Astrocyte of the spinal cord (primary cell): Measurements from ENCODE around the gene MPPE1.
"Not testable (repeated sequence)": the region's sequence is repeated elsewhere in the genome, so short reads cannot be mapped to it uniquely, and the experiment has no call there.

ENCODE experiments used
- DNase-seq: peaks from one replicate; pipeline ENCODE4 v3.0.0; 2011; ENCODE audit warnings: low read depth, low spot score
- H3K4me3 ChIP-seq: 2 replicates; pipeline ENCODE4 v1.5.1; 2011; ENCODE audit warnings: low read depth, mild to moderate bottlenecking, low read length, moderate library complexity
- in situ Hi-C: cut with HindIII; loops from 2 replicates; pipeline ENCODE4 v1.10.0; 2017; ENCODE audit warnings: low sequenced_read_pairs
- TF ChIP-seq, protein P1 (sequence below): IDR thresholded peaks from 2 replicates; pipeline ENCODE4 v1.5.1; 2012; ENCODE audit warnings: low read depth, mild to moderate bottlenecking, low read length, inconsistent platforms

MPPE1 gene

GRCh38 chr18:11859282-11859830 lies 48.8 kb downstream of the MPPE1 start:
- H3K4me3 ChIP-seq: no peak overlapping the region
- no peak for DNase-seq
- in situ Hi-C loops: no loop called here
- TF ChIP-seq, protein P1, sequence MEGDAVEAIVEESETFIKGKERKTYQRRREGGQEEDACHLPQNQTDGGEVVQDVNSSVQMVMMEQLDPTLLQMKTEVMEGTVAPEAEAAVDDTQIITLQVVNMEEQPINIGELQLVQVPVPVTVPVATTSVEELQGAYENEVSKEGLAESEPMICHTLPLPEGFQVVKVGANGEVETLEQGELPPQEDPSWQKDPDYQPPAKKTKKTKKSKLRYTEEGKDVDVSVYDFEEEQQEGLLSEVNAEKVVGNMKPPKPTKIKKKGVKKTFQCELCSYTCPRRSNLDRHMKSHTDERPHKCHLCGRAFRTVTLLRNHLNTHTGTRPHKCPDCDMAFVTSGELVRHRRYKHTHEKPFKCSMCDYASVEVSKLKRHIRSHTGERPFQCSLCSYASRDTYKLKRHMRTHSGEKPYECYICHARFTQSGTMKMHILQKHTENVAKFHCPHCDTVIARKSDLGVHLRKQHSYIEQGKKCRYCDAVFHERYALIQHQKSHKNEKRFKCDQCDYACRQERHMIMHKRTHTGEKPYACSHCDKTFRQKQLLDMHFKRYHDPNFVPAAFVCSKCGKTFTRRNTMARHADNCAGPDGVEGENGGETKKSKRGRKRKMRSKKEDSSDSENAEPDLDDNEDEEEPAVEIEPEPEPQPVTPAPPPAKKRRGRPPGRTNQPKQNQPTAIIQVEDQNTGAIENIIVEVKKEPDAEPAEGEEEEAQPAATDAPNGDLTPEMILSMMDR: no peak

DNA sequence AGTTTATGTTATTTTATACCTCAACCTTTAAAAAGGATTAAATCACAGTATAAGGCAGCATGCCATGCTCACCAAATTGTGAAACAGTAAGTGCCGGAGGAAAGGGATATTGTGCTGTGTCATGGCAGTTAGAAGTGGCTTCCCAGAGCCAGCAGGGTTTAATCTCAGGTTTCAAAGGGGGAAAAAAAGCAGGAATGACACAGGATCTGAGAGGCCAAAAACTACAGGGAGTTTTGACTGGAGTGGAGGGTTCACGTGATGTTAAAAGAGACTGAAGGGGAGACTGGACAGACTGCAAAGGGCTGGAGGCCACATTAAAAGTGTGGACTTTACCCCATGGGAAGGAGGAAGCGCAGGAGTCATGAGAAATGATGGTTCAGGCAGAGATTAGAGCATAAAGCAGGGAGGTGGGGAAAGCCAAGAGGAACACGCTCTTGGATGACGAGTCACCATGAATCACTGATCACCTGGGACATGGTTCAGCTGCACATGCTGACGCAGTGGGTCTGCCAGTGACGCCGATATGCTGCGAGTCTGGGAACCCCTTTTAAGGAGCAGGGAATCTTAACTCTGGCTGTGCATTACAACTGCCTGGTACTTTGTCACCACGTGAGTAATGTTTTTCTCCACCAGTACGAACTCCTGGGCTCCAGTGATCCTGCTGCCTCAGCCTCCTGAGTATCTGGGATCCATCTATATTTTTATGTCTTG lies 50.8 kb downstream of the MPPE1 start:
- H3K4me3 ChIP-seq: no peak overlapping the region
- peak; percentile 100 for DNase-seq
- in situ Hi-C loops: no loop called here
- TF ChIP-seq, protein P1: no peak

DNA sequence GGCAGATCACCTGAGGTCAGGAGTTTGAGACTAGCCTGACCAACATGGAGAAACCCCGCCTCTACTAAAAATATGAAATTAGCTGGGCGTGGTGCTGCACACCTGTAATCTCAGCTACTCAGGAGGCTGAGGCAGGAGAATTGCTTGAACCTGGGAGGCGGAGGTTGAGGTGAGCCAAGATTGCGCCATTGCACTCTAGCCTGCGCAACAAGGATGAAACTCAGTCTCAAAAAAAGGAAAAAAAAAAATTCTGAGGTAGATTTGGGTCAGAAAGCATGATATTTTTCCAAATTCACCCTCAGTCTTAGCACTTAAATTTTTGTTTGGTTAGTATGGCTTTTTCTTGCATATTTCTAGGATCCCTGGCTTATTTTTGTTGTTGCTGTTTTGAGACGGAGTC lies 53.6 kb downstream of the MPPE1 start:
- in situ Hi-C loops, H3K4me3 ChIP-seq, DNase-seq: not testable (repeated sequence)

DNA sequence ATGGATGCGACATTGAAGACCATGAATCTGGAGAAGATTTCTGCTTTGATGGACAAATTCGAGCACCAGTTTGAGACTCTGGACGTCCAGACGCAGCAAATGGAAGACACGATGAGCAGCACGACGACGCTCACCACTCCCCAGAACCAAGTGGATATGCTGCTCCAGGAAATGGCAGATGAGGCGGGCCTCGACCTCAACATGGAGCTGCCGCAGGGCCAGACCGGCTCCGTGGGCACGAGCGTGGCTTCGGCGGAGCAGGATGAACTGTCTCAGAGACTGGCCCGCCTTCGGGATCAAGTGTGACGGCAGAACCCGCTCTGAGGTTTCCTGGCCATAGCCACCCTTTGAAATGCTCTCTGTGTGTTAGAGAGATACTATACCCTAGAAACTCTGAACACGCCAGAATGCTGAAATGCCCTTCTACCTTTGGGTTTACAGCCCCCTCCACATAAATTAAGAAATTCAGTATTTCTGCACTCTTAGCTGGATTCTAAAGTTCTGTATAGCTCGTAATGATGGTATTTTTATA lies 56.2 kb downstream of the MPPE1 start:
- DNase-seq: no peak
- in situ Hi-C loops: no loop called here
- H3K4me3 ChIP-seq: peak overlapping the region; percentile 83
- TF ChIP-seq, protein P1: no peak

- DNase-seq: peak; percentile 99
- in situ Hi-C loops: no loop called here
- TF ChIP-seq, protein P1: no peak
- H3K4me3 ChIP-seq: peak within 1 kb of the TSS; percentile 83
These were observed 56.8 kb downstream of the MPPE1 start, which contains the start of gene CHMP1B for GRCh38 chr18:11851146-11851805. TSS of gene CHMP1B (plus strand) at chr18:11851413. CDS start at chr18:11851512, 99 bp downstream.

GRCh38 chr18:11850821-11851145 lies 57.3 kb downstream of the MPPE1 start:
- peak overlapping the region; percentile 83 for H3K4me3 ChIP-seq
- TF ChIP-seq, protein P1: no peak
- in situ Hi-C loops: no loop called here
- no peak for DNase-seq
